HCT116 (cell line): ENCODE results near the gene DAP. TPM values are rescaled to one million over a fixed set of nuclear protein-coding genes. Genes with fewer than 3 reads are reported as not detected.

Experiments used
- ATAC-seq: fragments of 200-7000 bp; cut with Tn5 transposase; 2 replicates; pipeline ENCODE4 v1.9.1; 2020; ENCODE audit warnings: mild to moderate bottlenecking, moderate library complexity
- BruUV-seq: library from RNA; stranded (reverse); fragments of 400-500 nt; replicated peaks from 2 replicates; lab custom pipeline; 2021; lab: Mats Ljungman, UMichigan
- CTCF ChIA-PET: fragments of 300-600 bp; sonication (Branson Sonifier 250); formaldehyde crosslinking; loops from one replicate; lab custom pipeline; 2021; ENCODE audit warnings: antibody characterized with exemption; lab: Charles Lee
- POLR2A ChIA-PET: fragments of 300-600, 350-600 bp; sonication (Branson Sonifier 250); formaldehyde crosslinking; loops from one replicate; lab custom pipeline; 2021; ENCODE audit warnings: antibody characterized with exemption; lab: Charles Lee
- RAD21 ChIA-PET, 2 experiments: fragments of 300-600 bp; sonication (Branson Sonifier 250); formaldehyde crosslinking; loops; one replicate each; lab custom pipeline; 2023; ENCODE audit warnings: low total read pairs in 2 of 2; ENCODE audit not compliant: uncharacterized antibody in 2 of 2, unreplicated experiment in 2 of 2, low non-redundant PET in 1 of 2; lab: Charles Lee
- DNase-seq: peaks from one replicate; pipeline ENCODE4 v3.0.0-alpha.2; 2010; ENCODE audit warnings: low read depth, low spot score
- H2AFZ ChIP-seq: fragments of 200-600 bp; shearing (Covaris generic), sonication (generic); 2 replicates; pipeline ENCODE4 v1.6.1; 2017; ENCODE audit warnings: low read depth, mixed run types, mixed read lengths, antibody characterized with exemption, low read length; ENCODE audit not compliant: poor library complexity, severe bottlenecking
- H3K27ac ChIP-seq: 2 replicates; pipeline ENCODE4 v1.5.1; 2012; ENCODE audit warnings: low read depth, low read length
- H3K27me3 ChIP-seq: fragments of 200-600 bp; sonication (generic); 2 replicates; pipeline ENCODE4 v1.6.1; 2016; ENCODE audit warnings: mixed run types, low read length, mixed read lengths; ENCODE audit not compliant: insufficient read depth
- H3K36me3 ChIP-seq, 2 experiments: fragments of 200-500 bp in 1 of 2; fragments of 200-600 bp in 1 of 2; sonication (Bioruptor generic) in 1 of 2; sonication (generic) in 1 of 2; 2 replicates each; pipeline versions ENCODE4 v1.5.1 to v1.6.1; 2014 to 2016; ENCODE audit warnings: low read length in 2 of 2, inconsistent platforms in 1 of 2, mixed read lengths in 1 of 2, mixed run types in 1 of 2; ENCODE audit not compliant: insufficient read depth in 2 of 2, control insufficient read depth in 1 of 2
- H3K4me1 ChIP-seq, 2 experiments: fragments of 200-600 bp in 1 of 2; sonication (generic) in 1 of 2; 2 replicates each; pipeline versions ENCODE4 v1.5.1 to v1.6.1; 2012 to 2017; ENCODE audit warnings: low read length in 2 of 2, inconsistent platforms in 1 of 2, mild to moderate bottlenecking in 1 of 2, mixed read lengths in 1 of 2, mixed run types in 1 of 2, moderate library complexity in 1 of 2; ENCODE audit not compliant: insufficient read depth in 2 of 2, control insufficient read depth in 1 of 2
- H3K4me2 ChIP-seq: fragments of 200-600 bp; sonication (generic); 2 replicates; pipeline ENCODE4 v1.6.1; 2017; ENCODE audit warnings: mixed run types, low read length, mixed read lengths
- H3K4me3 ChIP-seq, 2 experiments: fragments of 200-600 bp in 1 of 2; sonication (generic) in 1 of 2; replicated peaks in 1 of 2; 2 replicates each; pipeline ENCODE4 v1.5.1; 2011 to 2016; ENCODE audit warnings: low read length in 2 of 2, control low read depth in 1 of 2, low read depth in 1 of 2, mild to moderate bottlenecking in 1 of 2, mixed read lengths in 1 of 2, mixed run types in 1 of 2
- H3K79me2 ChIP-seq: fragments of 200-600 bp; sonication (generic); 2 replicates; pipeline ENCODE4 v1.6.1; 2017; ENCODE audit warnings: mild to moderate bottlenecking, mixed run types, low read length, moderate library complexity, mixed read lengths; ENCODE audit not compliant: insufficient read depth
- H3K9ac ChIP-seq: fragments of 200-600 bp; sonication (generic); 2 replicates; pipeline ENCODE4 v1.6.1; 2016; ENCODE audit warnings: low read length, mixed read lengths
- H3K9me2 ChIP-seq: fragments of 200-600 bp; sonication (generic), shearing (Covaris generic); 2 replicates; pipeline ENCODE4 v1.6.1; 2017; ENCODE audit warnings: mixed run types, mild to moderate bottlenecking, moderate library complexity; ENCODE audit not compliant: insufficient read depth
- H3K9me3 ChIP-seq, 2 experiments: fragments of 200-500 bp in 1 of 2; fragments of 200-600 bp in 1 of 2; sonication (Bioruptor generic) in 1 of 2; sonication (generic) in 1 of 2; 2 replicates each; pipeline ENCODE4 v1.6.1; 2014 to 2017; ENCODE audit warnings: low read length in 2 of 2, mixed read lengths in 2 of 2, inconsistent platforms in 1 of 2, low read depth in 1 of 2, mild to moderate bottlenecking in 1 of 2, mixed run types in 1 of 2, moderate library complexity in 1 of 2; ENCODE audit not compliant: control insufficient read depth in 1 of 2, insufficient read depth in 1 of 2
- H4K20me1 ChIP-seq: fragments of 200-600 bp; sonication (generic), shearing (Covaris generic); 2 replicates; pipeline ENCODE4 v1.6.1; 2017; ENCODE audit warnings: mixed run types, mild to moderate bottlenecking, moderate library complexity; ENCODE audit not compliant: insufficient read depth
- CBX3 ChIP-seq: IDR thresholded peaks from 2 replicates; pipeline ENCODE4 v1.6.1; 2012; ENCODE audit warnings: low read depth
- EGR1 ChIP-seq: IDR thresholded peaks from 2 replicates; pipeline ENCODE4 v1.6.1; 2012; ENCODE audit warnings: low read depth
- EZH2phosphoT487 ChIP-seq: fragments of 200-600 bp; IDR thresholded peaks from 2 replicates; pipeline ENCODE4 v1.6.1; 2018; ENCODE audit warnings: antibody characterized with exemption, borderline replicate concordance
- FOSL1 ChIP-seq: IDR thresholded peaks from 2 replicates; pipeline ENCODE4 v1.6.1; 2012; ENCODE audit warnings: low read depth
- JUND ChIP-seq: IDR thresholded peaks from 2 replicates; pipeline ENCODE4 v1.6.1; 2012
- POLR2A ChIP-seq: IDR thresholded peaks from 2 replicates; pipeline ENCODE4 v1.7.0; 2011; ENCODE audit warnings: borderline replicate concordance; ENCODE audit not compliant: insufficient read depth, insufficient read length; ENCODE audit errors: extremely low read depth
- POLR2AphosphoS5 ChIP-seq: IDR thresholded peaks from 2 replicates; pipeline ENCODE4 v1.6.1; 2011; ENCODE audit warnings: mild to moderate bottlenecking, low read depth, low read length, moderate library complexity
- RAD21 ChIP-seq: IDR thresholded peaks from 2 replicates; pipeline ENCODE4 v1.6.1; 2012; ENCODE audit warnings: low read depth, mild to moderate bottlenecking
- SIN3A ChIP-seq: IDR thresholded peaks from 2 replicates; pipeline ENCODE4 v1.6.1; 2012; ENCODE audit warnings: low read depth
- SP1 ChIP-seq: IDR thresholded peaks from 2 replicates; pipeline ENCODE4 v1.6.1; 2012; ENCODE audit warnings: low read depth
- SRF ChIP-seq: IDR thresholded peaks from 2 replicates; pipeline ENCODE4 v1.6.1; 2012; ENCODE audit warnings: low read depth
- TCF7L2 ChIP-seq: IDR thresholded peaks from 2 replicates; pipeline ENCODE4 v1.7.0; 2011; ENCODE audit warnings: borderline replicate concordance, inconsistent platforms; ENCODE audit not compliant: insufficient read depth, insufficient read length; ENCODE audit errors: extremely low read depth
- ZFX ChIP-seq: fragments of 450-650 bp; IDR thresholded peaks from 2 replicates; pipeline ENCODE4 v1.6.1; 2017
- ZNF274 ChIP-seq: fragments of 200-500 bp; sonication (Bioruptor generic); IDR thresholded peaks from 2 replicates; pipeline ENCODE4 v1.6.1; 2014; ENCODE audit warnings: mild to moderate bottlenecking, low read depth, low read length, inconsistent platforms
- intact Hi-C: fragments of 100-400 bp; cut with micrococcal nuclease; formaldehyde crosslinking; loops from 2 replicates; pipeline ENCODE4 v1.10.0; 2022
- total RNA-seq: library from RNA; stranded (reverse); gene quantifications from one replicate; pipeline ENCODE4 v1.2.1, GENCODE V29; 2021; ENCODE audit not compliant: unreplicated experiment
- TF ChIP-seq, protein P1 (sequence below): IDR thresholded peaks from 2 replicates; pipeline ENCODE4 v1.6.1; 2011; ENCODE audit warnings: mild to moderate bottlenecking, low read length, moderate library complexity; ENCODE audit not compliant: insufficient replicate concordance; ENCODE audit errors: extremely low read depth
- TF ChIP-seq, protein P2 (sequence below), 3 experiments: fragments of 200-600 bp in 1 of 3; sonication (generic) in 1 of 3; IDR thresholded peaks in 2 of 3; conservative IDR thresholded peaks in 1 of 3; 2 replicates each; pipeline ENCODE4 v1.5.1; 2012 to 2017; ENCODE audit warnings: low read depth in 2 of 3, low read length in 2 of 3, antibody characterized with exemption in 1 of 3, borderline replicate concordance in 1 of 3, control low read depth in 1 of 3, mild to moderate bottlenecking in 1 of 3, mixed read lengths in 1 of 3, mixed run types in 1 of 3, moderate library complexity in 1 of 3; ENCODE audit not compliant: insufficient read depth in 1 of 3
- TF ChIP-seq, protein P3 (sequence below): IDR thresholded peaks from 2 replicates; pipeline ENCODE4 v1.6.1; 2012
- TF ChIP-seq, protein P4 (sequence below): IDR thresholded peaks from 2 replicates; pipeline ENCODE4 v1.6.1; 2012; ENCODE audit warnings: low read depth
- TF ChIP-seq, protein P5 (sequence below): IDR thresholded peaks from 2 replicates; pipeline ENCODE4 v1.6.1; 2012

The DAP gene
- total RNA-seq, 1 experiment from 2014 or later: 59.1 TPM

DNA sequence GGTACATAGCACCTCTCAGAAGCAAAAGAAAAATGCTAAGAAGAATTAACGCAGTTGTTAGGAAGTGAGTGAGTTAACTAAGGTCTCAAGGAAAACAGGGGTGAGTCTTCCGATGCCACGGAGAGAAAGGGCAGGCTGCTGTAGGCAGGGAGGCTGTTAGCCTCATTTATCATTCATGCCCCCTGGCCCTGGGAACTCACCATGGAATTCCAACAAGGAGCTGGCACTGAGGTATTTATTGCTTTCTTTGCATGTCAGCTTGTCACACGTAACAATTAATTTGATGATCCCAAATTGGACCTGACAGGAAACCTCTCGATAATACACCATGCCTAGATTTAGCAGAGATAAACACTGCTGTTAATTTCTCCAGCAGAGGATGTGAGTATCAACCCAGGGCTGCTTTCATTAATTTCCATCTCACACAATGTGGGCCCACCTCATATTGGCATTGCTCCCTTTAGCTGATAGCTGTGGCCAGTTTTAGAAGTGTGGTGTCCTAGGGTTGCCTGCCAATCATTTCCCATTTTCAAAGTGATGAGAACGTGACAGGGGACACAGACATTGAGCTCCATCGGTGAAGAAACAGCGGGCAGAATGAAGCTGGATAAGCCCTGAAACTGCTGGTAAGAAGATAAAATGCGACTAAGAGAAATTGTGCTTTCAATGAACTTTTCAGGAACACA lies 45.3 kb downstream of the DAP start:
- Histone ChIP-seq H3K4me3 (no peak overlapping the region), H3K9me3 (no peaks in the 10 kb centered on the region), H4K20me1 (no peaks in the 10 kb centered on the region), H3K27me3 (no peaks in the 10 kb centered on the region), H2AFZ (no peak overlapping the region), H3K79me2 (peaks cover 3% of the 10 kb centered on the region; the same call in 1 of the 2 replicates), H3K4me1 (peaks cover 0 to 18% of the 10 kb centered on the region in 2 experiments; a peak in 2 of 4 replicates), H3K9me2 (no peaks in the 10 kb centered on the region), H3K4me2 (no peak overlapping the region), H3K9ac (no peak overlapping the region), H3K27ac (no peak overlapping the region), H3K36me3 (no peaks in the 10 kb centered on the region)
- DNase-seq (no peak), ATAC-seq (no peak)
- CTCF ChIA-PET: interaction anchor here (1.2 kb wide), 1 partner anchor 13 kb away, joined by 3 read pairs; no protein-coding TSS in a partner anchor
- no peak for TF ChIP-seq EZH2phosphoT487
- TF ChIP-seq JUND: no peak
- TF ChIP-seq POLR2A: no peak
- no peak for TF ChIP-seq CBX3
- no peak for TF ChIP-seq SRF
- TF ChIP-seq ZNF274: no peak
- no peak for TF ChIP-seq FOSL1
- TF ChIP-seq, protein P1, sequence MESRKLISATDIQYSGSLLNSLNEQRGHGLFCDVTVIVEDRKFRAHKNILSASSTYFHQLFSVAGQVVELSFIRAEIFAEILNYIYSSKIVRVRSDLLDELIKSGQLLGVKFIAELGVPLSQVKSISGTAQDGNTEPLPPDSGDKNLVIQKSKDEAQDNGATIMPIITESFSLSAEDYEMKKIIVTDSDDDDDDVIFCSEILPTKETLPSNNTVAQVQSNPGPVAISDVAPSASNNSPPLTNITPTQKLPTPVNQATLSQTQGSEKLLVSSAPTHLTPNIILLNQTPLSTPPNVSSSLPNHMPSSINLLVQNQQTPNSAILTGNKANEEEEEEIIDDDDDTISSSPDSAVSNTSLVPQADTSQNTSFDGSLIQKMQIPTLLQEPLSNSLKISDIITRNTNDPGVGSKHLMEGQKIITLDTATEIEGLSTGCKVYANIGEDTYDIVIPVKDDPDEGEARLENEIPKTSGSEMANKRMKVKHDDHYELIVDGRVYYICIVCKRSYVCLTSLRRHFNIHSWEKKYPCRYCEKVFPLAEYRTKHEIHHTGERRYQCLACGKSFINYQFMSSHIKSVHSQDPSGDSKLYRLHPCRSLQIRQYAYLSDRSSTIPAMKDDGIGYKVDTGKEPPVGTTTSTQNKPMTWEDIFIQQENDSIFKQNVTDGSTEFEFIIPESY: no peak
- TF ChIP-seq, protein P2, sequence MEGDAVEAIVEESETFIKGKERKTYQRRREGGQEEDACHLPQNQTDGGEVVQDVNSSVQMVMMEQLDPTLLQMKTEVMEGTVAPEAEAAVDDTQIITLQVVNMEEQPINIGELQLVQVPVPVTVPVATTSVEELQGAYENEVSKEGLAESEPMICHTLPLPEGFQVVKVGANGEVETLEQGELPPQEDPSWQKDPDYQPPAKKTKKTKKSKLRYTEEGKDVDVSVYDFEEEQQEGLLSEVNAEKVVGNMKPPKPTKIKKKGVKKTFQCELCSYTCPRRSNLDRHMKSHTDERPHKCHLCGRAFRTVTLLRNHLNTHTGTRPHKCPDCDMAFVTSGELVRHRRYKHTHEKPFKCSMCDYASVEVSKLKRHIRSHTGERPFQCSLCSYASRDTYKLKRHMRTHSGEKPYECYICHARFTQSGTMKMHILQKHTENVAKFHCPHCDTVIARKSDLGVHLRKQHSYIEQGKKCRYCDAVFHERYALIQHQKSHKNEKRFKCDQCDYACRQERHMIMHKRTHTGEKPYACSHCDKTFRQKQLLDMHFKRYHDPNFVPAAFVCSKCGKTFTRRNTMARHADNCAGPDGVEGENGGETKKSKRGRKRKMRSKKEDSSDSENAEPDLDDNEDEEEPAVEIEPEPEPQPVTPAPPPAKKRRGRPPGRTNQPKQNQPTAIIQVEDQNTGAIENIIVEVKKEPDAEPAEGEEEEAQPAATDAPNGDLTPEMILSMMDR (IDR thresholded peaks at IDR 0.05 in 2 of 3, conservative IDR thresholded peaks at IDR 0.05 in 1 of 3; ENCODE audit: borderline replicate concordance in 1 of 3, insufficient read depth in 1 of 3, low read depth in 2 of 3, low read length in 2 of 3): no peak
- no peak for TF ChIP-seq ZFX
- no peak for TF ChIP-seq TCF7L2
- TF ChIP-seq EGR1: no peak
- TF ChIP-seq, protein P3, sequence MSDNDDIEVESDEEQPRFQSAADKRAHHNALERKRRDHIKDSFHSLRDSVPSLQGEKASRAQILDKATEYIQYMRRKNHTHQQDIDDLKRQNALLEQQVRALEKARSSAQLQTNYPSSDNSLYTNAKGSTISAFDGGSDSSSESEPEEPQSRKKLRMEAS: no peak
- TF ChIP-seq RAD21: no peak
- TF ChIP-seq SP1: no peak
- no peak for TF ChIP-seq SIN3A
- TF ChIP-seq, protein P4, sequence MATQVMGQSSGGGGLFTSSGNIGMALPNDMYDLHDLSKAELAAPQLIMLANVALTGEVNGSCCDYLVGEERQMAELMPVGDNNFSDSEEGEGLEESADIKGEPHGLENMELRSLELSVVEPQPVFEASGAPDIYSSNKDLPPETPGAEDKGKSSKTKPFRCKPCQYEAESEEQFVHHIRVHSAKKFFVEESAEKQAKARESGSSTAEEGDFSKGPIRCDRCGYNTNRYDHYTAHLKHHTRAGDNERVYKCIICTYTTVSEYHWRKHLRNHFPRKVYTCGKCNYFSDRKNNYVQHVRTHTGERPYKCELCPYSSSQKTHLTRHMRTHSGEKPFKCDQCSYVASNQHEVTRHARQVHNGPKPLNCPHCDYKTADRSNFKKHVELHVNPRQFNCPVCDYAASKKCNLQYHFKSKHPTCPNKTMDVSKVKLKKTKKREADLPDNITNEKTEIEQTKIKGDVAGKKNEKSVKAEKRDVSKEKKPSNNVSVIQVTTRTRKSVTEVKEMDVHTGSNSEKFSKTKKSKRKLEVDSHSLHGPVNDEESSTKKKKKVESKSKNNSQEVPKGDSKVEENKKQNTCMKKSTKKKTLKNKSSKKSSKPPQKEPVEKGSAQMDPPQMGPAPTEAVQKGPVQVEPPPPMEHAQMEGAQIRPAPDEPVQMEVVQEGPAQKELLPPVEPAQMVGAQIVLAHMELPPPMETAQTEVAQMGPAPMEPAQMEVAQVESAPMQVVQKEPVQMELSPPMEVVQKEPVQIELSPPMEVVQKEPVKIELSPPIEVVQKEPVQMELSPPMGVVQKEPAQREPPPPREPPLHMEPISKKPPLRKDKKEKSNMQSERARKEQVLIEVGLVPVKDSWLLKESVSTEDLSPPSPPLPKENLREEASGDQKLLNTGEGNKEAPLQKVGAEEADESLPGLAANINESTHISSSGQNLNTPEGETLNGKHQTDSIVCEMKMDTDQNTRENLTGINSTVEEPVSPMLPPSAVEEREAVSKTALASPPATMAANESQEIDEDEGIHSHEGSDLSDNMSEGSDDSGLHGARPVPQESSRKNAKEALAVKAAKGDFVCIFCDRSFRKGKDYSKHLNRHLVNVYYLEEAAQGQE: no peak
- TF ChIP-seq, protein P5, sequence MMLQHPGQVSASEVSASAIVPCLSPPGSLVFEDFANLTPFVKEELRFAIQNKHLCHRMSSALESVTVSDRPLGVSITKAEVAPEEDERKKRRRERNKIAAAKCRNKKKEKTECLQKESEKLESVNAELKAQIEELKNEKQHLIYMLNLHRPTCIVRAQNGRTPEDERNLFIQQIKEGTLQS: no peak
- TF ChIP-seq POLR2AphosphoS5: no peak
- BruUV-seq: no TSS peak
- POLR2A ChIA-PET: no interaction called here
- intact Hi-C loops: no loop called here
- RAD21 ChIA-PET: no interaction called here
